Thyroid gland (tissue), 4 donors: ENCODE results near the gene CPTP. TPM values are rescaled to one million over a fixed set of nuclear protein-coding genes. Genes with fewer than 3 reads are reported as not detected.
A peak's percentile ranks its signal among the peaks of the same experiment; 100 is the strongest.

Source experiments
- DNase-seq, 2 donors: peaks; one replicate each; pipeline ENCODE4 v3.0.0-alpha.2; 2019
- H3K27ac ChIP-seq, 3 donors: fragments of 200-600 bp; sonication (generic); 1 replicate in 2 of 3; 2 replicates in 1 of 3; pipeline ENCODE4 v1.5.1; 2016 to 2019; ENCODE audit warnings: mild to moderate bottlenecking in 1 of 3, moderate library complexity in 1 of 3
- H3K27me3 ChIP-seq: fragments of 200-600 bp; sonication (generic); one replicate; pipeline ENCODE4 v1.5.1; 2019
- H3K36me3 ChIP-seq, 2 donors: fragments of 200-600 bp; sonication (generic); one replicate each; pipeline ENCODE4 v1.5.1; 2016 to 2019
- H3K4me1 ChIP-seq, 2 donors: fragments of 200-600 bp; sonication (generic); one replicate each; pipeline ENCODE4 v1.5.1; 2017 to 2019
- H3K4me3 ChIP-seq, 3 donors: fragments of 200-600 bp; sonication (generic); replicated peaks in 1 of 3; 1 replicate in 2 of 3; 2 replicates in 1 of 3; pipeline ENCODE4 v1.5.1; 2016; ENCODE audit warnings: mild to moderate bottlenecking in 1 of 3
- H3K9me3 ChIP-seq: fragments of 200-600 bp; sonication (generic); one replicate; pipeline ENCODE4 v1.5.1; 2017
- CTCF ChIP-seq, 6 experiments: fragments of 200-600 bp in 3 of 6; fragments of 450-650 bp in 3 of 6; sonication (generic) in 3 of 6; IDR thresholded peaks; one replicate each; pipeline ENCODE4 v1.5.1; 2016 to 2019; ENCODE audit warnings: antibody characterized with exemption in 6 of 6, mild to moderate bottlenecking in 2 of 6, inconsistent platforms in 1 of 6, moderate library complexity in 1 of 6
- POLR2A ChIP-seq, 2 donors: fragments of 450-650 bp; IDR thresholded peaks; one replicate each; pipeline ENCODE4 v1.6.1; 2017; ENCODE audit warnings: antibody characterized with exemption in 2 of 2, mild to moderate bottlenecking in 2 of 2, moderate library complexity in 1 of 2
- WGBS, 2 donors: methylation state at CpG; one replicate each; pipeline ENCODE4 v1.1.5; 2017; 5-methylcytosine and 5-hydroxymethylcytosine counted together
- intact Hi-C: fragments of 100-400 bp; cut with DNase I; formaldehyde crosslinking; loops from one replicate; pipeline ENCODE4 v1.15.1; 2023
- total RNA-seq, 4 donors: library from RNA; depleted of rRNA; stranded (reverse); fragments of >200 nt; gene quantifications; one replicate each; pipeline ENCODE4 v1.2.3, GENCODE V29; 2016

Gene CPTP
- total RNA-seq, 4 donors from 2014 or later = 16.7 to 37.3 (median 24.3) TPM

- H3K27ac ChIP-seq = peak overlapping the region in 2 of 3 donors; percentile 41 to 46
Observed at GRCh38 chr1:1307261-1307922, 17.2 kb upstream of the CPTP start.

GRCh38 chr1:1307923-1308755, 16.5 kb upstream of the CPTP start, which contains the start of the genes ACAP3 and PUSL1:
TSS of gene ACAP3 (minus strand) at chr1:1307930. CDS start at chr1:1307815, 115 bp downstream.
TSS of gene PUSL1 (plus strand) at chr1:1308597. CDS start at chr1:1308644, 47 bp downstream.
- Histone ChIP-seq H3K4me1 (peaks cover 32 to 39% of the 10 kb centered on the region in 2 donors), H3K36me3 (peaks cover 19 to 24% of the 10 kb centered on the region in 2 donors), H3K27me3 (no peaks in the 10 kb centered on the region), H3K27ac (peak within 1 kb of the TSS; percentile 49 to 93 (median 86)), H3K9me3 (no peaks in the 10 kb centered on the region), H3K4me3 (peak within 1 kb of the TSS; percentile 70 to 91 (median 85))
- DNase-seq = peak; percentile 86 to 87
- 0 to 2% methylated on average over 7 to 20 of the region's 131 CpGs for WGBS, 2 donors
- intact Hi-C loops = no loop called here
- TF ChIP-seq POLR2A (IDR thresholded peaks at IDR 0.05) (peak in 1 of 2 donors; percentile 42), CTCF (IDR thresholded peaks at IDR 0.05) (no peak)

More at GRCh38 chr1:1307261-1307922, 17.2 kb upstream of the CPTP start:
- H3K27me3 ChIP-seq = no peaks in the 10 kb centered on the region
- 1 to 3% methylated on average over 14 to 20 of the region's 83 CpGs for WGBS, 2 donors
- H3K4me1 ChIP-seq = peaks cover 32 to 39% of the 10 kb centered on the region in 2 donors
- DNase-seq = peak; percentile 44 to 50
- H3K36me3 ChIP-seq = peaks cover 12 to 16% of the 10 kb centered on the region in 2 donors
- no peaks in the 10 kb centered on the region for H3K9me3 ChIP-seq
- no peak for TF ChIP-seq CTCF (IDR thresholded peaks at IDR 0.05)
- peak in 1 of 2 donors; percentile 46 for TF ChIP-seq POLR2A (IDR thresholded peaks at IDR 0.05)
- peak overlapping the region; percentile 70 to 85 (median 85) for H3K4me3 ChIP-seq
- intact Hi-C loops = no loop called here

GRCh38 chr1:1308756-1309250, 15.8 kb upstream of the CPTP start:
- Histone ChIP-seq H3K9me3 (no peaks in the 10 kb centered on the region), H3K4me3 (peak overlapping the region; percentile 61 to 91 (median 85)), H3K4me1 (peaks cover 32 to 39% of the 10 kb centered on the region in 2 donors), H3K27ac (peak overlapping the region; percentile 27 to 93 (median 70)), H3K27me3 (no peaks in the 10 kb centered on the region), H3K36me3 (peaks cover 26 to 29% of the 10 kb centered on the region in 2 donors)
- intact Hi-C loops = no loop called here
- peak; percentile 37 to 54 for DNase-seq
- TF ChIP-seq CTCF (IDR thresholded peaks at IDR 0.05) (no peak), POLR2A (IDR thresholded peaks at IDR 0.05) (no peak)
- 0% methylated on average over 10 of the region's 66 CpGs; no CpG with 5 or more reads in 1 of the 2 donors for WGBS, 2 donors

GRCh38 chr1:1309251-1310108, 15.1 kb upstream of the CPTP start:
- peak overlapping the region; percentile 61 to 91 (median 85) for H3K4me3 ChIP-seq
- peaks cover 32 to 35% of the 10 kb centered on the region in 2 donors for H3K4me1 ChIP-seq
- 47 to 49% methylated on average over 31 to 36 of the region's 57 CpGs for WGBS, 2 donors
- no peaks in the 10 kb centered on the region for H3K27me3 ChIP-seq
- H3K36me3 ChIP-seq = peaks cover 33 to 36% of the 10 kb centered on the region in 2 donors
- intact Hi-C loops = no loop called here
- DNase-seq = peak; percentile 42 to 57
- TF ChIP-seq POLR2A (IDR thresholded peaks at IDR 0.05) = no peak
- TF ChIP-seq CTCF (IDR thresholded peaks at IDR 0.05) = no peak
- peak overlapping the region in 1 of 3 donors; percentile 93 for H3K27ac ChIP-seq
- no peaks in the 10 kb centered on the region for H3K9me3 ChIP-seq
